22Rv1 (cell line): ENCODE data around the gene RASGEF1C.

Experiments
- CTCF ChIP-seq: fragments of 450-650 bp; IDR thresholded peaks from 2 replicates; pipeline ENCODE4 v1.5.1; 2017; ENCODE audit warnings: mild to moderate bottlenecking
- ZFX ChIP-seq: fragments of 450-650 bp; IDR thresholded peaks from 2 replicates; pipeline ENCODE4 v1.6.1; 2017; ENCODE audit warnings: antibody characterized with exemption, borderline replicate concordance

DNA sequence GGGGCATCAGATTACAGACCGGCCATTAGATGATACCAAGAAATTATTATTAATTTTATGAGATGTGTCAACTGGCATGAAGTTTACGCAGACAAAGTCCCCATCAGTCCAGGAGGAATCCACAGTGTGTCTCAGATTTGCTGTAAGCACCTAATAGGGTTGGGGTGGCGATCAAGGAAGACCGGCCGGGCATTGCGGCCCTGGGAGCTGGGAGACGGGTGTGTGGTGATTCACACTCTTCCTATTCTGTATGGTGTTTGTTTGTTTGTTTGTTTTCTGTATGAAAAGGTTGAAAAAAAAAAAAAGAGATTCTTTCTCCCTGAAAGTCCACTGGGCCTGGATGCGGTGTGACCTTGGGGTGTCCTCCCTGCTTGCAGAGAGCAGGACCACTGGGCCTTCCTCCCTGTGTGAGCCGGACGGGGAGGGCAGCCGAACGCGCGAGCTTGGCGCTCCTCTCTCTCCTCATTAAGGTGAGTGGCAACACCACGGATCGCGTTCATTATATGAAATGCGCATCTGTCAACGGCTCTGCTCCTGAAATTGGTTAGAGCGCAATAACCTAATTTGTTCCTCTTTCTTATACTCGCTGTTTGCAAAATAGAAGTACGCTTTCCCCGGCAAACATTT, 15.1 kb downstream of the RASGEF1C start:
- TF ChIP-seq CTCF, result no peak
- TF ChIP-seq ZFX, result no peak
